SIG-M5 (cell line): ENCODE results near the gene TCAP.

Experiments used
- DNase-seq: peaks from one replicate; lab custom pipeline; 2025; lab: John Stamatoyannopoulos, UW

The TCAP gene

GRCh38 chr17:39667262-39667944 lies 2.3 kb downstream of the TCAP start:
- DNase-seq = no peak

DNA sequence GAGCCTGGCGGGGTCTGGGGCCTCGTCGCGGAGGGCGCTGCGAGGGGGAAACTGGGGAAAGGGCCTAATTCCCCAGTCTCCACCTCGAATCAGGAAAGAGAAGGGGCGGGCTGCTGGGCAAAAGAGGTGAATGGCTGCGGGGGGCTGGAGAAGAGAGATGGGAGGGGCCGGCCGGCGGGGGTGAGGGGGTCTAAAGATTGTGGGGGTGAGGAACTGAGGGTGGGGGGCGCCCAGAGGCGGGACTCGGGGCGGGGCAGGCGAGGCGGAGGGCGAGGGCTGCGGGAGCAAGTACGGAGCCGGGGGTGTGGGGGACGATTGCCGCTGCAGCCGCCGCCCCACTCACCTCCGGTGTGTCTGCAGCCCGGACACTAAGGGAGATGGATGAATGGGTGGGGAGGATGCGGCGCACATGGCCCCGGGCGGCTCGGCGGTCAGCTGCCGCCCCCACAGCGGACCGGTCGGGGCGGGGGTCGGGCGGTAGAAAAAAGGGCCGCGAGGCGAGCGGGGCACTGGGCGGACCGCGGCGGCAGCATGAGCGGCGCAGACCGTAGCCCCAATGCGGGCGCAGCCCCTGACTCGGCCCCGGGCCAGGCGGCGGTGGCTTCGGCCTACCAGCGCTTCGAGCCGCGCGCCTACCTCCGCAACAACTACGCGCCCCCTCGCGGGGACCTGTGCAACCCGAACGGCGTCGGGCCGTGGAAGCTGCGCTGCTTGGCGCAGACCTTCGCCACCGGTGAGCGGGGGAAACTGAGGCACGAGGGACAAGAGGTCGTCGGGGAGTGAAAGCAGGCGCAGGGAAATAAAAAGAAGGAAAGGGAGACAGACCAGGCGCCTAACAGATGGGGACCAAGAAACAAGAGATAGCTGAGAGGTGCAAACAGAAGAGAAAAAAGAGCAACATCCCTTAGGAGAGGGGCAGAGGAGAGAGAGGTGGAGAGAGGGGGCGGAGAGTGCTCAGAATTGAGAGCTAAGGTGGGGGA lies 3.1 kb downstream of the TCAP start, which contains the start of gene PNMT:
Gene PNMT (plus strand): TSS at position 509 of the 980 bp plus-strand sequence. CDS start 23 bp downstream, at position 532.
- DNase-seq = no peak

DNA sequence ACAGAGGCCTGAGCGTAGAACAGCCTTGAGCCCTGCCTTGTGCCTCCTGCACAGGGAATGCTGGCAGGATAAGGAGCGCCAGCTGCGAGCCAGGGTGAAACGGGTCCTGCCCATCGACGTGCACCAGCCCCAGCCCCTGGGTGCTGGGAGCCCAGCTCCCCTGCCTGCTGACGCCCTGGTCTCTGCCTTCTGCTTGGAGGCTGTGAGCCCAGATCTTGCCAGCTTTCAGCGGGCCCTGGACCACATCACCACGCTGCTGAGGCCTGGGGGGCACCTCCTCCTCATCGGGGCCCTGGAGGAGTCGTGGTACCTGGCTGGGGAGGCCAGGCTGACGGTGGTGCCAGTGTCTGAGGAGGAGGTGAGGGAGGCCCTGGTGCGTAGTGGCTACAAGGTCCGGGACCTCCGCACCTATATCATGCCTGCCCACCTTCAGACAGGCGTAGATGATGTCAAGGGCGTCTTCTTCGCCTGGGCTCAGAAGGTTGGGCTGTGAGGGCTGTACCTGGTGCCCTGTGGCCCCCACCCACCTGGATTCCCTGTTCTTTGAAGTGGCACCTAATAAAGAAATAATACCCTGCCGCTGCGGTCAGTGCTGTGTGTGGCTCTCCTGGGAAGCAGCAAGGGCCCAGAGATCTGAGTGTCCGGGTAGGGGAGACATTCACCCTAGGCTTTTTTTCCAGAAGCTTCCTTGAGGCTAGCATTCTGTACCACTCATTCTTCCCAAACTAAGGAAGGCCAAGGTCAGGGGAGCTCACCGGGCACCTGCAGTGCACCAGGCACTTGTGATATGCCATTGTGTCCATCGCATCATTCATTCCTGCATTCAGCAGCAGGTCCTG lies 5.0 kb downstream of the TCAP start:
- no peak for DNase-seq

DNA sequence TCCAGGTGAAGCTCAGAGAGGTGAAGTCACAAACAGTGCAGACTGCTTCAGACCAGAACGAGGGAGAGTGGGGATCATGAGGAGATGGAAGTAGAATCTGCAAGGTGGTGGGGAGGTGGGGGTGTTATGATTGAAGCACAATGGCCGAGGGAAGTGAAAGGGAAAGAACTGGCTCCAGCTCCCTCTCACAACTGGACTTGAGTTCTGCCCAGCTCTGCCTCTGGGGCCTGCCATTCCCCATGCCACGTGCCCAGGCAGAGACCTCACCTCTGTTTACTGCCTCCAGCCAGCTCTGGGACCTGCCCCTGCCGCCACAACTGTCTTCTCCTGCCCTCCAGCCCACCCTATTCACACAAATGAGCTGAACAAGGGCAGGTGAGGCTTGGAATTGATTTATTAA lies 5.6 kb downstream of the TCAP start:
- no peak for DNase-seq

DNA sequence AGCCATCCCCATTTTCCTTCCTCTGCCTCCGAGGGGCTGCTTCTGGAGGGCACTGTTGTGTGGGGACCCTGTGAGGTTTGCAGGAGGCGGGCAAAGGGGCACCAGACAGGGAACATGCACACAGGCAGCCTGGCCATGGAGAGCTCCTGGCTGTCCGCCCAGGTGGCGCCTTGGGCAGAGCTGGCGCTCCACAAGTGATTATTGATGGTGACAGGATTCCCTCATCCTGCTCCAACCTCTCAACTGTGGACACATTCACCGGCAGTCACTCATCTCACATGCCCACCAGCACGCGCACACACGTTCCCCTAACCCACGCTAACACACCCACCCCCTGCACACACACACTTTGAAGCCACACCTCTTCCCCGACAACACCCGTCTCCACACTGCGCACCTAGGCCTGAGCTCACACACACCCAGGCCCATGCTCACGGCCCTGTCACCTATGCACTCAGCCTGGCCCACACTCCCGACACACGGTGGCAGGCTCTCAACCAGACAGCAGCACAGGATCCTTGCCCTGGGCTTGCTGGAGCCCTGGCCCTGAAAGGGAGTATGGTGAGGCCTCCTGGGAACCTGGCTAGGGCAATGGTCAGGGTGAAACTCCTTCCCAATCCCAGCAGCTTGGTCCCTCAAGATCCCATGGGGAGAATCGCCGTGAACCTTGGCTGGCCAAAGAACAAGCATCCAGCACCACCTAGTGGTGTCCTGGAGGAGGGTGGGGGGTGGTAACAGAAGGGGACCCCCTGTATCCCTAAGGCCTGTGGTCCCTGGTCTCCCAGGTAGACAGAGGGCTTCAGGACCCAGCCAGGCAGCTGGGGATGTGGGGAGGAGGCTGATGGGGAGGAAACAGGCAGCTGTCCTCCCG lies 6.7 kb downstream of the TCAP start:
- no peak for DNase-seq

DNA sequence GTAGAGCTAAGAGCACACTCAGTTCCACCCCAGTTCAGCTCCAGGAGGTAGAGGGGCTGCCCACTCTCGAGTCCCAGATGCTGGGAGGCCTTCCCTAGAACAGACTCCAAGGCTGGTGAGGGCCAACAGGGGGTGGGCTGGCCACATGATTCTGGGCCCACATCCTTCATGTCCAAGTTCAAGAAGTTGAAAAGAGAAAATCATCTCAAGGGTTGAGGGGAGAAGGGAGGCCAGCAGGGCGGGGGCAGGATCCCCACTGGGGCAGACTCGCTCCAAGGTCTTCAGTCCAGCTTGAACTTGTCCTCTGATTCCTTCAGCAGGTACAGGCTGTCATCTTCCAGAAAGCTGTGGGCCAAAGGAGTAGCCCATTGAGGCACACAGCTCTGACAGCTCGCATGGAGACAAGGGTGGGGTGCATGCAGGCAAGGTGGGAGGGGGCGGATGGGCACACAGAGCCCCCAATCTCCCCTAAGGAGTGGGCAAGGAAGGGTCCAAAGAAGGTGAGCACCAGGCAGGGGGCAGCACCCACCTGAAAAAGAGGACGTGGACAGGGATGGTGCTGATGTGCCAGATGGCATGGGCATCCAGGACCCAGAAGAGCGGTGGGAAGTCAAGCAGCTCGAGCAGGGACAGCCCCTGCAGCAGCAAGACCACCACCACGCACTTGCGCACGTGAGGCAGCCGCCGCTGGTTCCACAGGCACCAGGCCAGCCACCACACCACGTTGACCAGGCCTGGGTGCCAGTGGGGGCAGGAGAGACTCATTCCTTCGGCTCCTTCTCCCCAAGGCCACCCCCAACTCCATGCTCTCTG lies 7.6 kb downstream of the TCAP start:
- DNase-seq = no peak

- DNase-seq = no peak
Measured at GRCh38 chr17:39673335-39674081, 8.4 kb downstream of the TCAP start.

GRCh38 chr17:39674179-39674578 lies 9.0 kb downstream of the TCAP start:
- DNase-seq = no peak

GRCh38 chr17:39674702-39675389 lies 9.7 kb downstream of the TCAP start:
- no peak for DNase-seq

- DNase-seq = no peak
Measured at GRCh38 chr17:39675390-39676082, 10.4 kb downstream of the TCAP start.

DNA sequence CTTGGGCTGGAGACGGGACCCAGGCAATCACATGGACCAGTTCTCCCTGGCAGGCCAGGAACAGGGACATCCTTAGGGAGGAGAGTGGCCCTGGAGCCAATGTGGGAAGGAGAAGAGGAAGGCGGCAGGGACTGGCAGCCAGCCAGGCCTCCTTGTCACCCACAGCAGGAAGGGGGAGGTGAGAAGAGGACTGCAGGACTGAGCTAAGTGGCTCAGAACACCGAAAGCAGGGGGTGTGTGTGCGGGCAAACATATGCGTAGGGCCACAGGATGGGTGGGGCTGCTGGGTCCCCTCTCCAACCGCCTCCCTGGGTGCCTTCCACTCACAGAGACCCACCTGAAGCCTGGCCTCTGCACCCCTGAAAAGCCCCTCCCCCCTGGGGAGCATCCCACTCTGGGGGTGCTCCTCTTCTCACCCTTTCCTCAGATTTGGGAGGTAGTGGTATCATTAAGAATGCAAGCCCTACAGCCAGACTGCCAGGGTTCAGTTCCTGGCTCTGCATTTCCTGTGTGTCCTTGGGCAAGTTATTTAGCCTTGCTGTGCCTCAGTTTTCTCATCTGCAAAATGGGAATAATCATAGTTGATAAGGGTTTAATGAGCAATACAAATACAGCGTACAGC lies 11.2 kb downstream of the TCAP start:
- no peak for DNase-seq

GRCh38 chr17:39677072-39677471 lies 11.9 kb downstream of the TCAP start:
- DNase-seq = no peak

GRCh38 chr17:39677542-39678339 lies 12.6 kb downstream of the TCAP start:
- DNase-seq = no peak

- DNase-seq = no peak
Measured at GRCh38 chr17:39678340-39679116, 13.4 kb downstream of the TCAP start.

DNA sequence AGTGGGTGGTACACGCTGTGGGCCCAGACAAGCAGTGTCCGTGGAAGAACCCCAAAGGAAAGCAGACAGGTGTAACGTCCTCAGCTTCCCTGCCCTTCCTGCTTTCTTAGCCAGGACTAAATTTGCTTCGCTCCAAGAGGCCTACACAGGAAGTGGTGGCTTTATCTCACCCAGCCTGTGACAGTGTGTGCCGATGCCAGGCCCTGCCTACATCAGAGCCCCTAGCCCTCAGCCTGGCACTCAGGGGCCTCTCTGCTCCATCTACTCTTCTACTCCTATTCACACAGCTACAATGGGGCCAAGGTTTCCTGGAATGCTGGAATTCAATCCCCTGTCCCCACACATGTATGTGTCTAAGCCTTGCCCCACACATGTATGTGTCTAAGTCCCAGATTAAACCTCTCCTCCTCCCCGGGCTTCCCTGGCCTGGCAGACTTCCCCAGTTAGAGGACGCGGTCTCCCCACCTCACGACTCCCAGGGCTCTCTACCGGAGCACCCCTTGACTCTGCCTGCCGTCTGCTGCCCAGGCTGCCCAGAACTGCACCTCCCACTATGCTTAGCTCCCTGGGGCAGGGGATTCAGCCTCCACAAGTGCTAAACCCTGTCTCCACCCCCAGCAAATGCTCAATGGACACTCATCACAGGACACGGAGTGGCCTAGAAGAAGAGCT lies 14.5 kb downstream of the TCAP start:
- no peak for DNase-seq
